GM06990 (cell line): ENCODE measurements around the gene CNOT6.
"Not testable (repeated sequence)": the region's sequence is repeated elsewhere in the genome, so short reads cannot be mapped to it uniquely, and the experiment has no call there.

ENCODE experiments used
- DNase-seq: peaks from one replicate; pipeline ENCODE4 v3.0.0-alpha.2; 2011; ENCODE audit not compliant: insufficient read length; ENCODE audit errors: extremely low read depth
- H3K27me3 ChIP-seq: replicated peaks from 2 replicates; pipeline ENCODE4 v1.6.0; 2011; ENCODE audit warnings: low read length; ENCODE audit not compliant: control insufficient read depth, insufficient read depth
- H3K36me3 ChIP-seq: 2 replicates; pipeline ENCODE4 v1.5.1; 2011; ENCODE audit warnings: low read length; ENCODE audit not compliant: control insufficient read depth, insufficient read depth
- H3K4me3 ChIP-seq: replicated peaks from 2 replicates; pipeline ENCODE4 v1.5.1; 2011; ENCODE audit warnings: low read depth, mild to moderate bottlenecking, control low read depth, low read length
- CTCF ChIP-seq: IDR thresholded peaks from 2 replicates; pipeline ENCODE4 v1.5.1; 2011; ENCODE audit warnings: low read length, control low read depth, mild to moderate bottlenecking, inconsistent platforms; ENCODE audit not compliant: insufficient read depth, poor library complexity, severe bottlenecking

CNOT6 gene

GRCh38 chr5:180498378-180498777, 4.2 kb downstream of the CNOT6 start:
- Histone ChIP-seq H3K27me3 (no peaks in the 10 kb centered on the region), H3K36me3 (0 out of 2 replicates have a peak, but pooled peaks cover 2% of the 10 kb centered on the region), H3K4me3 (no peak overlapping the region)
- no peak for DNase-seq
- TF ChIP-seq CTCF = no peak

GRCh38 chr5:180499684-180500083, 5.5 kb downstream of the CNOT6 start:
- Histone ChIP-seq H3K36me3 (0 out of 2 replicates have a peak, but pooled peaks cover 2% of the 10 kb centered on the region), H3K4me3 (no peak overlapping the region), H3K27me3 (no peaks in the 10 kb centered on the region)
- no peak for DNase-seq
- no peak for TF ChIP-seq CTCF

GRCh38 chr5:180500300-180500699, 6.1 kb downstream of the CNOT6 start:
- not testable (repeated sequence) for H3K27me3 ChIP-seq, H3K4me3 ChIP-seq, DNase-seq, H3K36me3 ChIP-seq

GRCh38 chr5:180507661-180508060, 13.5 kb downstream of the CNOT6 start:
- H3K36me3 ChIP-seq = no peaks in the 10 kb centered on the region
- H3K4me3 ChIP-seq = no peak overlapping the region
- no peak for TF ChIP-seq CTCF
- no peak for DNase-seq
- H3K27me3 ChIP-seq = no peaks in the 10 kb centered on the region

GRCh38 chr5:180515294-180515693, 21.1 kb downstream of the CNOT6 start:
- Histone ChIP-seq H3K4me3 (no peak overlapping the region), H3K27me3 (no peaks in the 10 kb centered on the region), H3K36me3 (no peaks in the 10 kb centered on the region; the same call in 1 of the 2 replicates)
- TF ChIP-seq CTCF = no peak
- DNase-seq = no peak

GRCh38 chr5:180515974-180516373, 21.8 kb downstream of the CNOT6 start:
- not testable (repeated sequence) for H3K27me3 ChIP-seq, DNase-seq, H3K36me3 ChIP-seq, H3K4me3 ChIP-seq

GRCh38 chr5:180516440-180516839, 22.3 kb downstream of the CNOT6 start:
- TF ChIP-seq CTCF = no peak
- H3K36me3 ChIP-seq = no peaks in the 10 kb centered on the region; the same call in 1 of the 2 replicates

More at GRCh38 chr5:180516440-180516839, 22.3 kb downstream of the CNOT6 start:
- Histone ChIP-seq H3K27me3 (no peaks in the 10 kb centered on the region), H3K4me3 (no peak overlapping the region)
- DNase-seq = no peak
